Inflammatory macrophage treated with lipopolysaccharide for 4 hours (primary cell): ENCODE results near the gene CHMP1A.

Source experiments
- DNase-seq: peaks from one replicate; pipeline ENCODE4 v3.0.0-alpha.2; 2020

The CHMP1A gene

GRCh38 chr16:89623511-89624261 lies 33.8 kb downstream of the CHMP1A start:
- DNase-seq, result no peak

DNA sequence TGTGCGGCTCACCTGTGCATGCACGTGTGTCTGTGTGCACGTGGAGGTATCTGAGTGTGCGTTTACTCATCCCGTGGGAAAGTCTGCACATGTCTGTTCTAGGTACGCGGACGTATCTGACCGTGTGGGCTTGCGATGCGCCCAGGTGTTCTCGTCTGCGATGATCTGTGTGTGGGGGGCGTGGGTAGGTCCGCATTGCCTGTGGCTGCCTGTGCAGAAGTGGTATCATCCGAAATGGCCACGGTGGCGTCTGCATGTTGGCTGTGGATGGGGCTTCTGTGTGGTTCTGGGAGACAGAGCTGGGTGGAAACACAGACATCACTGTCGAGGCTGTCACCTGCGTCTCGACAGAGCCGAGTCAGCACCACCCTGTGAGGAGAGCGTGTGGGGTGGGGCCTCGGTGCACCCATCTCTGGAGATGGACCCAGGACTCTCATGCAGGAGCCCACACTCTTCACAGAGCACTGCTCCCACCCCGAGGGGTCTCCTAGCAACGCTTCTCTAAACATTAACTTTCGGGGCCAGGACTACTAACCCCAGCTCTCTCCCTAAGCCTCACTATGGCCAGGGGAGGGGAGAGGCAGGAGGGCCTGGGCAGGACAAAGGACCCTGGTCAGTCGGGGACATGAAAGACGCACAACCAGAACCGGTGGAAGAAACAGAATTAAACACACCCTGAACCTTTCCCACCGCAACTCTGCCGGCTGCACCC lies 35.7 kb downstream of the CHMP1A start:
- DNase-seq, result no peak

- no peak for DNase-seq
Measured at GRCh38 chr16:89621136-89621697, 36.3 kb downstream of the CHMP1A start.

DNA sequence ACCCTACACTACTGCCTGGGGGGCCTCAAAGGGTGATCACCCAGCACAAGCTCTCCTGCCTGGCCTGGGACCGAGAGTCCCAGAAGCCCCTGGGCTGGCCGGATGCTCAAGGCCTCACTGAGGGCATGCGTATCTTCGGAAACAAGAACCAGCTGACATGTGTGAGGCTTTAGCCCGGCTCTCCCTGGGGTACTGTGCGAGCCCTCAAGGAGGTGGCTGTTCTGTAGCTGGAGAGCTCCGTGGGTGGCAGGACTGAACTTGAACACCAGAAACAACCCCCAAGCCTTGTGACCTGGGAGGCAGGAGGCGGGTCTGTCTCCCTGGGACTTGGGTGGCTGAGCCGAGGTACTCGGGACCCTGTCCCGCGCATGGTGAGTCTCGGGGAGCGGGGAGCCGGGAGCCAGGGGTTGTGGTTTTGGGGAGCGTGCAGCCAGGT lies 37.1 kb downstream of the CHMP1A start:
- no peak for DNase-seq

DNA sequence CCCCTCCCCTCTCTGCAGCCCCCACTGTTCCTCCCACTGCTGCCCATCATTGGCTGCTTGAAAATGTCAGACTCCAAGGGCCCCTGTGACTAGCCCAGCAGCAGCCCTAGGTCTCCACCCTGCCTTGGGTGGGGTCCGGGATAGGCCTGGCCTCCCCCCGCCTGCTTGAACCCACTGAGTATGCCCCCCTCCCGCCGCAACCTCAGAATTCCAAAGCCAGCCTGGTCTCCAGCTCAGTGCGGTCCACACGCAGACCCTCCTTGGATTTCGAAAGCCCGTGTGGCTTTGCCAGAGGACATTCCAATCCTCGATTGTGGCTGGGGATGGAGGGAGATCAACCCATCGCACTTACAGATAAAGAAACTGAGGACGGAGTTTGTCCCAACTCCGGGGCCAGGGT lies 37.7 kb downstream of the CHMP1A start:
- no peak for DNase-seq

GRCh38 chr16:89618109-89618998 lies 39.2 kb downstream of the CHMP1A start:
- DNase-seq, result no peak

- DNase-seq, result no peak
Measured at GRCh38 chr16:89617036-89617435, 40.5 kb downstream of the CHMP1A start.

GRCh38 chr16:89616623-89617022 lies 40.9 kb downstream of the CHMP1A start:
- DNase-seq, result no peak

GRCh38 chr16:89615596-89616090 lies 41.9 kb downstream of the CHMP1A start:
- DNase-seq, result peak; percentile 32

DNA sequence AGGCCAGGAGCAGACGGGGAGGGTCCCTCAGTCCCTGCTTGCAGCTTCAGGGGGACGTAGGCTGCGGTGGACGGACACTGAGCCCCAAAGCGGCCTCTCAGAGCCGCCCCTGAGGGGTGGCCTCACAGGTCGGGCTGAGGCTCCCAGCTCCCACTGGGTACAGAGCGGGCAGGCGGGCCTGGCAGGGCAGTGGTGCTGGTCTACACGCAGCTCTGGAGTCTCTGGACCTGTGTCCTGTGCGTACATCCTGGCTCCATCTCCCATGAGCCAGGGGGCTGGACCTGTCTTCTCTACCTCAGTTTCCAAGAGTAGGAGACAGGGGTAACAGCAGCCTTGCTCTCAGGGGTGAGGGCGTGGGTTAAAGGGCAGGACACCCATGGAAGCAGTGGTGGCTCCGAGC lies 42.3 kb downstream of the CHMP1A start:
- DNase-seq, result no peak

DNA sequence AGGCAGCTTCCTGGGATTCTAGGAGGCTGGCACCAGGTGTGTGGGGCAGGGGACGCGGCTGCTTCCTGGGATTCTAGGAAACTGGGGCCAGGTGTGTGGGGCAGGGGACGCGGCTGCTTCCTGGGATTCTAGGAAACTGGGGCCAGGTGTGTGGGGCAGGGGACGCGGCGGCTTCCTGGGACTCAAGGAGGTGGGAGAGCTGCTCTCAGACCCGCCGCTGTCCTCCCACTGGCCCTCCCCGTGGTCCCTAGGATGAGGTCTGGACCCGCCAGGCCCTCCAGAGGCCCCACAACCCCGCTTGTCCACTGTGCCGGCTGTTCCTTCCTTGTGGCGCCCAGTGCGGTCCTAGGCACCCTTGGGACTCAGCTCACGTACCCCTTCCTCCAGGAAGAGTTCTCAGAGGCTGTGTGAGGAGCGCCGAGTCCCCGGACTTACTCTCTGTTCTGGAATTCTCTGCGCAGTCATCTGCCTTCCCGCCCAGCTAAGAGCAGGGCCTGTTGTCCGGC lies 43.5 kb downstream of the CHMP1A start:
- DNase-seq, result no peak

DNA sequence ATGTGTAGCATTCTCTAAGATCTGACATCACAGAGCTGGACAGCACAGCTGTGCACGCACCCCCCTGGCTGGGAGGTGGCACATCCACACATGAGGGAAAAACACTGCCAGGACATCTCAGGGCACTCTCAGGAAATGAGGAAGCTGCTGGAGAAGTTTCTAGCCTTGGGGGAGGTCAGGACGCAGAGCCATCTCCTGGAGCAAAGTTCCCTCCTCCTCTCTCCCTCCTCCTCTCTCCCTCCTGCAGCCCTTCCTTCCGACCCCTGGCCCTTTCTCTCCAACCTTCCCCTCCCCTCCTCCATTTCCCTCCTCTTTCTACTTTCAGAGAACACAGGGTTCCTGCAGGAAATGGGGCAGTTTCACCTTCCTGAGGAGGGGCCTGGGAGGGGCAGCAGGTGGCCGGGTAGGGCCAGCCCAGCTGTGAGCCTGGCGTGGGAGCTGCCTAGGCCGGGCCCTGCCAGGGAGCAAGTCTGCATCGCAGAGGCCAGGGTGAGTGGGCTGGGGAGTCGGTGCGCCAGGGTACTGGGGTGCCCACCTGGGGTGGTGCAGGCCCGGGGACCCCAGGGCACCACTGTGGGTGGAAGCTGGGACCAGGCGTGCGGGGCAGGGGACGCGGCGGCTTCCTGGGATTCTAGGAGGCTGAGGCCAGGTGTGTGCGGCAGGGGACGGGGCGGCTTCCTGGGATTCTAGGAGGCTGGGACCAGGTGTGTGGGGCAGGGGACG lies 44.1 kb downstream of the CHMP1A start, which contains the start of gene DPEP1:
Gene DPEP1 (plus strand): TSS at position 412 of the 723 bp plus-strand sequence. CDS start 16,769 bp downstream, outside the sequence.
- DNase-seq, result peak; percentile 3

GRCh38 chr16:89612415-89613166 lies 44.9 kb downstream of the CHMP1A start:
- DNase-seq, result no peak

DNA sequence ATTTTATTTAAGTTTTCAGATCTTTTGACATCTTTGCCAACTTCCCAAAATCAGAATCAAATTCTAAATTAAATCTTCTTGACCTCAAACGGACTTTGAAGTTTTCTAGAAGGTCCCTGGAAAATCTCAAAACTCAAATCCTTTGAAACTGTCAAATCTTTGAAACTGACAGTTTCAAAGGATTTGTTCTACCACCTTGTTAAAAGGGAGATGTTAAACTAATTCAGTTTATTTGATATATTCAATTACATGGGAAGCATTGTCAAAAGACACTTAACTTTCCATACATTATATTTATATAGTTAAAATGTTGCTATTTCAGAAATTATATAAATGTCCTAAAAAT lies 47.4 kb downstream of the CHMP1A start:
- no peak for DNase-seq

GRCh38 chr16:89607937-89608740 lies 49.4 kb downstream of the CHMP1A start:
- DNase-seq, result no peak

GRCh38 chr16:89607453-89607852 lies 50.1 kb downstream of the CHMP1A start:
- DNase-seq, result no peak

- DNase-seq, result no peak
Measured at GRCh38 chr16:89606006-89606405, 51.5 kb downstream of the CHMP1A start.

- no peak for DNase-seq
Measured at GRCh38 chr16:89605186-89605970, 52.1 kb downstream of the CHMP1A start.

GRCh38 chr16:89604764-89605163 lies 52.7 kb downstream of the CHMP1A start:
- DNase-seq, result no peak
